Calu3 (cell line): ENCODE results near the gene CYTH4. TPM values are rescaled to one million over a fixed set of nuclear protein-coding genes. Genes with fewer than 3 reads are reported as not detected.

Experiments used
- BruUV-seq: library from RNA; stranded (reverse); fragments of 400-500 nt; replicated peaks from 2 replicates; lab custom pipeline; 2021; lab: Mats Ljungman, UMichigan
- CTCF ChIA-PET: fragments of 300-600 bp; sonication (Branson Sonifier 250); formaldehyde crosslinking; loops from one replicate; lab custom pipeline; 2022; ENCODE audit warnings: antibody characterized with exemption; lab: Charles Lee
- DNase-seq: peaks from one replicate; pipeline ENCODE4 v3.0.0; 2022
- H3K27ac Mint-ChIP-seq: one replicate; pipeline ENCODE4 v1.8.0; 2022; ENCODE audit warnings: mixed read lengths; ENCODE audit not compliant: unreplicated experiment
- H3K27me3 Mint-ChIP-seq: one replicate; pipeline ENCODE4 v1.8.0; 2022; ENCODE audit warnings: mixed read lengths; ENCODE audit not compliant: unreplicated experiment
- H3K36me3 Mint-ChIP-seq: one replicate; pipeline ENCODE4 v1.8.0; 2022; ENCODE audit warnings: mild to moderate bottlenecking, moderate library complexity, mixed read lengths; ENCODE audit not compliant: insufficient read depth, unreplicated experiment
- H3K4me1 Mint-ChIP-seq: one replicate; pipeline ENCODE4 v1.8.0; 2022; ENCODE audit warnings: mild to moderate bottlenecking, low read depth, mixed read lengths; ENCODE audit not compliant: unreplicated experiment
- H3K4me3 Mint-ChIP-seq: one replicate; pipeline ENCODE4 v1.8.0; 2022; ENCODE audit warnings: mild to moderate bottlenecking, low read depth, moderate library complexity, mixed read lengths; ENCODE audit not compliant: unreplicated experiment
- H3K9me3 Mint-ChIP-seq: one replicate; pipeline ENCODE4 v1.8.0; 2022; ENCODE audit warnings: low read depth, mixed read lengths; ENCODE audit not compliant: unreplicated experiment
- intact Hi-C: fragments of 100-400 bp; cut with micrococcal nuclease; formaldehyde crosslinking; loops from one replicate; pipeline ENCODE4 v1.10.0; 2022; ENCODE audit not compliant: unreplicated experiment
- total RNA-seq: library from RNA; stranded (reverse); gene quantifications from 2 replicates; pipeline ENCODE4 v1.2.3, GENCODE V29; 2022
- TF ChIP-seq, protein P1 (sequence below): fragments of 200-600 bp; IDR thresholded peaks from one replicate; pipeline ENCODE4 v1.8.0; 2022; ENCODE audit warnings: antibody characterized with exemption; ENCODE audit not compliant: unreplicated experiment

Gene CYTH4
- total RNA-seq, 1 experiment from 2014 or later, result 0.38 TPM

DNA sequence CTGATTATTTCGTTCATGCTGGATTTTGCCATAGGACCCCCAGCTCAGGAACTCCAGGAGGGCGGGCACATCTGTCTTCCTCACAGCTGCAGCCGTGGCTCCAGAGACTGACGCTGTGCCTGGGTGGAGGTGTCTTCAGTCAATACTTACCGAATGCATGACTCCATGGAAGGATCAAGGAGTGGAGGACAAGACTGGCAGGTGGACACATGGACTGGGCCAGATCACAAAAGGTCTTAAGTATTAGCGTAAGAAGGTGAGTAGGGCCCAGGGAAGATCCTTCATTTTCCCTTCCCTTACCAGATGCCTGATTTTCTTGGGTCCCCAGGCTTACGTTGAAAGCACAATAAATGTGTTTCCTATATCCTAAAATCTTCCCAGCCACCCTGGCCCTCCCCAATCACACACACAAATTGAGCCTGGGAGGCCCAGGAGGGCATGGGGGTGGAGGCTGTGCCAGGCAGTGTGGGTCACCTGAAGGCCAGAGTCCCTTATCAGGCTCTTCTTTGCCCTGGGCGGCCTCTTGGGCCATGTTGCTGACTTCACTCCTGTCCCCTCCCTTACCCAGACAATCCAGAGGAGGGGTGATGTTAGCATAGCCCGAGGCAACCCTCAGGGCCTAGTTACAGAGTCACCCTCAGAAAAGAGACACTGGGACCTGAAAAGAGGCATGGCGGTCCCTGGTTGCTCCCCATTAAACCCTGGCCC, 56.4 kb downstream of the CYTH4 start:
- CTCF ChIA-PET, result no interaction called here
- no peak for DNase-seq
- peaks cover 47% of the 10 kb centered on the region for H3K4me1 Mint-ChIP-seq
- BruUV-seq, result no TSS peak
- TF ChIP-seq, protein P1, sequence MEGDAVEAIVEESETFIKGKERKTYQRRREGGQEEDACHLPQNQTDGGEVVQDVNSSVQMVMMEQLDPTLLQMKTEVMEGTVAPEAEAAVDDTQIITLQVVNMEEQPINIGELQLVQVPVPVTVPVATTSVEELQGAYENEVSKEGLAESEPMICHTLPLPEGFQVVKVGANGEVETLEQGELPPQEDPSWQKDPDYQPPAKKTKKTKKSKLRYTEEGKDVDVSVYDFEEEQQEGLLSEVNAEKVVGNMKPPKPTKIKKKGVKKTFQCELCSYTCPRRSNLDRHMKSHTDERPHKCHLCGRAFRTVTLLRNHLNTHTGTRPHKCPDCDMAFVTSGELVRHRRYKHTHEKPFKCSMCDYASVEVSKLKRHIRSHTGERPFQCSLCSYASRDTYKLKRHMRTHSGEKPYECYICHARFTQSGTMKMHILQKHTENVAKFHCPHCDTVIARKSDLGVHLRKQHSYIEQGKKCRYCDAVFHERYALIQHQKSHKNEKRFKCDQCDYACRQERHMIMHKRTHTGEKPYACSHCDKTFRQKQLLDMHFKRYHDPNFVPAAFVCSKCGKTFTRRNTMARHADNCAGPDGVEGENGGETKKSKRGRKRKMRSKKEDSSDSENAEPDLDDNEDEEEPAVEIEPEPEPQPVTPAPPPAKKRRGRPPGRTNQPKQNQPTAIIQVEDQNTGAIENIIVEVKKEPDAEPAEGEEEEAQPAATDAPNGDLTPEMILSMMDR, result no peak
- no peaks in the 10 kb centered on the region for H3K36me3 Mint-ChIP-seq
- H3K27me3 Mint-ChIP-seq, result peaks cover 47% of the 10 kb centered on the region
- H3K27ac Mint-ChIP-seq, result no peak overlapping the region
- H3K9me3 Mint-ChIP-seq, result no peaks in the 10 kb centered on the region
- intact Hi-C loops, result no loop called here
- H3K4me3 Mint-ChIP-seq, result no peak overlapping the region

DNA sequence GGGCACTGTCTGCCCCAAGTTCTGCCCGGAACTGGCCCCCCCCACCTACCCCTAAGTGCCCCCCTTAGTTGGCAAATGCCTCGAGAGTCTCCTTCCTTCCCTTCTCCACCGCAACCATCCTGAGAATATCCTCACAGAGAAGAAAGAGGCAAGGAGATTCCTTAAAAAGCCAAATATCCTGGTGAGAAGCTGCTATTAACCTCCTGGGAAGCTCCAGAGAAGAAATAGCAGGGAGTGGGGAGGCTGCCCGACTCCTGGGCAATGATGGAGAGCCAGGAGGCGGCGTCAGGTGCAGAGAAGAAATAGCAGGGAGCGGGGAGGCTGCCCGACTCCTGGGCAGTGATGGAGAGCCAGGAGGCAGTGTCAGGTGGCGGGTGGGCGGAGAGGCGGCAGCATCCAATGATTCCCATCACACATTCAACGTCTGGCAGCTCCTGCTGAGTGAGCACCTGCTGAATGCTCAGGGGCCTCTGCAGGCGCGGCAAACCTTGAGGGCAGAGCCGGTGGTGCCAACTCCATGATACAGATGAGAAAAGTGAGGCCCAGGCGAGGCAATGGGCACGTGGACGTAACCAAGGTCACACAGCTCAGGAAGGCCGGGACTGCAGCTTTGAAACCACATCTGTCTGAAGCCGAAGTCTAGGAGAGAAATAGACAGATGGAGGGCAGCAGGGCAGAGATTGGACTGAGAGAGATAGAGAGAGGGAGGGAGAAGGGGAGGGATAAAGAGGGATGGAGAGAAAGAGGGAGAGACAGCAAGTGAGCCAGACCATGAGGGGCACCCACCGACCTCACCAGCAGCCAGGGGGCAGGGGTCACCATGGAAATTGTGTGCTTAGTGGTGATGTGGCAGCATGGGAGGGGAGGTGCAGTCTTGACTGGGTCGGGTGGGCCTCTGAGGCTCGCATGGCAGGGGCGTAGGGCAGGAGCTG, 58.3 kb downstream of the CYTH4 start:
- TF ChIP-seq, protein P1, result no peak
- intact Hi-C loops, result no loop called here
- Mint-ChIP-seq H3K4me3 (no peak overlapping the region), H3K9me3 (no peaks in the 10 kb centered on the region), H3K4me1 (peaks cover 40% of the 10 kb centered on the region), H3K27ac (no peak overlapping the region), H3K36me3 (no peaks in the 10 kb centered on the region), H3K27me3 (peaks cover 36% of the 10 kb centered on the region)
- DNase-seq, result no peak
- CTCF ChIA-PET, result interaction anchor here (0.5 to 1.2 kb wide), 3 partner anchors 13 to 143 kb away, joined by 3 read pairs; no protein-coding TSS in a partner anchor
- no TSS peak for BruUV-seq

DNA sequence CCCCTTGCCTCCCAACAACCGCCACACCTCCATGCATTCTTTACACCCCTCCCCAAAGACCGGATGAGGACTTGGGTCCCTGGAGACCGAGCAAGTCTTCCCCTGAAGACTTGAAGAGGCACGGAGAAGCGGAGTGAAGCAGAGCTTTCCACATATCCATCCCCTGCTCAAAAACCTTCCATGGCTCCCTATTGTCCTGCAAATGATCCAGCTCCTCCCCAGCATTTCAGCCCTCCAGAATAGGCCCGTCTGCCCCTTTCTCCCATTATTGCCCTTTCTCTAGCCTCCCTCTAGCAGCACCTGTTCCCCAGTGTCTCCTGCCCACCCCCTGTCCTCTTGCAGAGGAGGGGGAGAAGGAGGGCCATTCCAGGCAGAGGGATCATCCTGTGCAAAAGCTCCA, 59.8 kb downstream of the CYTH4 start:
- DNase-seq, result no peak
- Mint-ChIP-seq H3K4me3 (no peak overlapping the region), H3K36me3 (no peaks in the 10 kb centered on the region), H3K9me3 (no peaks in the 10 kb centered on the region), H3K4me1 (peaks cover 25% of the 10 kb centered on the region), H3K27me3 (peaks cover 34% of the 10 kb centered on the region), H3K27ac (no peak overlapping the region)
- TF ChIP-seq, protein P1, result no peak
- CTCF ChIA-PET, result no interaction called here
- intact Hi-C loops, result no loop called here
- BruUV-seq, result no TSS peak

DNA sequence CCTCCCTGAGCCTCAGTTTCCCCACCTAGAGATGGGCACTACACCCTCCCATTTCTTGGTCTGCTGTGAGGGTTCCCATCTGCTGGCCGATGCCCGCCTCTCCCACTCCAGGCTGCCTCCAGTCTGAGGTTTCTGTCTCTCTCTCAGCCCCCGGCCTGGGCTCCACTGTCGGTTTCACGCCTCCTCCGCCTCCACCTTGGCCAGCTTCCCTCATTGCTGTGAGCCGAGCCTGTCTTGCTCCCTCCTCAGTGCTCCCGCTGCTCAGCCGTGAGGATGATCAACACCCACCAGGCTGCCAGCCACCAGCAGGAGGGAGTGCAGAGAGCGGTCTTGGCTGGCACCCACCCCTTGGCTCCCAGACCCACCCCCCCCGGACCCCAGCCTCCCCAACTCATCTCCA, 61.0 kb downstream of the CYTH4 start:
- no peak overlapping the region for H3K27ac Mint-ChIP-seq
- no peaks in the 10 kb centered on the region for H3K36me3 Mint-ChIP-seq
- H3K27me3 Mint-ChIP-seq, result peaks cover 34% of the 10 kb centered on the region
- no peaks in the 10 kb centered on the region for H3K9me3 Mint-ChIP-seq
- BruUV-seq, result no TSS peak
- H3K4me3 Mint-ChIP-seq, result no peak overlapping the region
- intact Hi-C loops, result no loop called here
- CTCF ChIA-PET, result no interaction called here
- TF ChIP-seq, protein P1, result no peak
- peaks cover 13% of the 10 kb centered on the region for H3K4me1 Mint-ChIP-seq
- DNase-seq, result no peak
